ENCODE data around the gene SPATA3. TPM values are rescaled to one million over a fixed set of nuclear protein-coding genes. Genes with fewer than 3 reads are reported as not detected.

SPATA3 gene
- total and polyA plus RNA-seq, 2 of the 8 experiments (the other 6 are each of a cell fraction or from before 2014, with no cell fraction given), result not detected

- FAIRE-seq, result no peak
- TF ChIP-seq POLR2A (IDR thresholded peaks at IDR 0.05; ENCODE audit: control extremely low read depth in 1 of 2, low read depth in 2 of 2, low read length in 2 of 2), result no peak
- TF ChIP-seq SUZ12 (IDR thresholded peaks at IDR 0.05; ENCODE audit: low read length), result no peak
- TF ChIP-seq RNF2 (IDR thresholded peaks at IDR 0.05; ENCODE audit: borderline replicate concordance, low read depth, low read length, missing control alignments, poor library complexity, severe bottlenecking), result no peak
- TF ChIP-seq HDAC6 (IDR thresholded peaks at IDR 0.05; ENCODE audit: low read depth, low read length), result no peak
- TF ChIP-seq ZNF274 (IDR thresholded peaks at IDR 0.05; ENCODE audit: borderline replicate concordance, extremely low read depth, low read length), result no peak
- TF ChIP-seq, protein P1, sequence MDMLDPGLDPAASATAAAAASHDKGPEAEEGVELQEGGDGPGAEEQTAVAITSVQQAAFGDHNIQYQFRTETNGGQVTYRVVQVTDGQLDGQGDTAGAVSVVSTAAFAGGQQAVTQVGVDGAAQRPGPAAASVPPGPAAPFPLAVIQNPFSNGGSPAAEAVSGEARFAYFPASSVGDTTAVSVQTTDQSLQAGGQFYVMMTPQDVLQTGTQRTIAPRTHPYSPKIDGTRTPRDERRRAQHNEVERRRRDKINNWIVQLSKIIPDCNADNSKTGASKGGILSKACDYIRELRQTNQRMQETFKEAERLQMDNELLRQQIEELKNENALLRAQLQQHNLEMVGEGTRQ (IDR thresholded peaks at IDR 0.05; ENCODE audit: low read length), result no peak
- no peak for TF ChIP-seq YY1 (IDR thresholded peaks at IDR 0.05; ENCODE audit: low read depth, low read length)
- TF ChIP-seq POLR2AphosphoS5 (IDR thresholded peaks at IDR 0.05; ENCODE audit: low read depth, low read length), result no peak
- no peak for TF ChIP-seq BCL11A (IDR thresholded peaks at IDR 0.05; ENCODE audit: low read depth in 2 of 2, low read length in 2 of 2)
- TF ChIP-seq RBBP5 (IDR thresholded peaks at IDR 0.05; ENCODE audit: borderline replicate concordance, low read depth, low read length), result no peak
- no peak for TF ChIP-seq BACH1 (IDR thresholded peaks at IDR 0.05; ENCODE audit: low read length)
These were observed 14.2 kb upstream of the SPATA3 start for GRCh38 chr2:230981704-230982103.

More at GRCh38 chr2:230981704-230982103, 14.2 kb upstream of the SPATA3 start:
- WGBS, 2 experiments (ENCODE audit: extremely low coverage in 1 of 2, insufficient coverage in 1 of 2, insufficient read length in 1 of 2, insufficient replicate concordance in 2 of 2, low coverage in 1 of 2, low lambda C conversion rate in 2 of 2, missing lambda C conversion rate in 1 of 2), result 85% methylated on average over 8 of the region's 8 CpGs; no CpG with 5 or more reads in 1 of the 2 experiments
- H3K36me3 ChIP-seq (ENCODE audit: control insufficient read depth in 2 of 4, insufficient read depth in 4 of 4, low read length in 3 of 4), result no peaks in the 10 kb centered on the region
- H3K79me1 ChIP-seq (ENCODE audit: low read depth, low read length), result no peaks in the 10 kb centered on the region
- no peak overlapping the region for H2BK12ac ChIP-seq (ENCODE audit: low read depth, low read length)
- peaks cover 0 to 7% (median 3%) of the 10 kb centered on the region in 4 experiments; a peak in 5 of 7 replicates for H3K4me1 ChIP-seq (replicated peaks in 1 of 4; ENCODE audit: control insufficient read depth in 3 of 4, insufficient read depth in 4 of 4, low read length in 3 of 4)
- ChIA-PET CTCF (ENCODE audit: partially characterized antibody) (interaction anchor here (0.9 to 11.0 kb wide), 5 partner anchors 50 to 133 kb away, joined by 3 to 136 read pairs (median 10); no protein-coding TSS in a partner anchor), POLR2A (ENCODE audit: partially characterized antibody) (no interaction called here)
- no peak overlapping the region for H4K5ac ChIP-seq (ENCODE audit: insufficient read length, low read depth, low read length)
- no peak overlapping the region for H2BK15ac ChIP-seq (ENCODE audit: low read length)
- no peak overlapping the region for H3K4me3 ChIP-seq (ENCODE audit: extremely low read depth in 1 of 4, insufficient read depth in 2 of 4, low read depth in 3 of 4, low read length in 4 of 4)
- no peaks in the 10 kb centered on the region for H3K9me3 ChIP-seq (ENCODE audit: insufficient read depth in 2 of 2, low read depth in 1 of 2, low read length in 1 of 2)
- H2AK5ac ChIP-seq (ENCODE audit: low read depth, low read length), result no peak overlapping the region
- H4K91ac ChIP-seq (replicated peaks; ENCODE audit: insufficient read length, low read length), result no peak overlapping the region
- H3K23ac ChIP-seq (ENCODE audit: insufficient read length), result no peak overlapping the region
- no peak overlapping the region for H3K56ac ChIP-seq (replicated peaks; ENCODE audit: insufficient read length, low read depth, low read length)
- no peak overlapping the region for H3K18ac ChIP-seq (ENCODE audit: extremely low read depth, low read length)
- H4K20me1 ChIP-seq (replicated peaks in 1 of 2; ENCODE audit: control insufficient read depth in 1 of 2, insufficient read depth in 2 of 2, low read length in 2 of 2), result no peaks in the 10 kb centered on the region
- no peaks in the 10 kb centered on the region for H3K79me2 ChIP-seq (ENCODE audit: control insufficient read depth in 1 of 2, insufficient read depth in 2 of 2, low read length in 2 of 2)
- no peak overlapping the region for H2AFZ ChIP-seq (ENCODE audit: low read length)
- H2BK20ac ChIP-seq (ENCODE audit: low read length), result 0 out of 2 replicates have a peak overlapping the region, but pooled peaks have one; percentile 48
- H2BK120ac ChIP-seq (replicated peaks; ENCODE audit: low read depth, low read length), result no peak overlapping the region
- no peak overlapping the region for H2BK5ac ChIP-seq (ENCODE audit: low read depth, low read length)
- no peak overlapping the region for H4K8ac ChIP-seq (ENCODE audit: extremely low read depth, insufficient read depth, low read length)
- no peak overlapping the region for H3K14ac ChIP-seq (ENCODE audit: insufficient read length)
- H3K4ac ChIP-seq (replicated peaks; ENCODE audit: insufficient read length, low read depth, low read length), result no peak overlapping the region
- no peak overlapping the region for H3K9ac ChIP-seq (replicated peaks in 1 of 4; ENCODE audit: extremely low read depth in 1 of 4, low read depth in 3 of 4, low read length in 3 of 4)
- peaks cover 0 to under 1% (median under 1%) of the 10 kb centered on the region in 4 experiments; a peak in 3 of 7 replicates for H3K27me3 ChIP-seq (replicated peaks in 1 of 4; ENCODE audit: control insufficient read depth in 3 of 4, extremely low read depth in 1 of 4, insufficient read depth in 3 of 4, low read length in 3 of 4)
- H3K27ac ChIP-seq (ENCODE audit: low read depth, low read length), result no peak overlapping the region
- H3K4me2 ChIP-seq (ENCODE audit: insufficient read depth in 1 of 2, low read depth in 2 of 2, low read length in 2 of 2), result no peak overlapping the region
- H3K23me2 ChIP-seq (ENCODE audit: low read depth, low read length), result no peaks in the 10 kb centered on the region; the same call in 1 of the 2 replicates
- DNase-seq (ENCODE audit: low read depth in 1 of 2, low spot score in 2 of 2), result no peak
